HG03439 (cell line): ENCODE data around the gene ANO10.
"Not testable (repeated sequence)": the region's sequence is repeated elsewhere in the genome, so short reads cannot be mapped to it uniquely, and the experiment has no call there.

Experiments used
- ATAC-seq: cut with Tn5 transposase; IDR thresholded peaks from one replicate; pipeline ENCODE4 v1.9.1; 2021; ENCODE audit warnings: mild to moderate bottlenecking, moderate library complexity; ENCODE audit not compliant: unreplicated experiment

ANO10 gene

DNA sequence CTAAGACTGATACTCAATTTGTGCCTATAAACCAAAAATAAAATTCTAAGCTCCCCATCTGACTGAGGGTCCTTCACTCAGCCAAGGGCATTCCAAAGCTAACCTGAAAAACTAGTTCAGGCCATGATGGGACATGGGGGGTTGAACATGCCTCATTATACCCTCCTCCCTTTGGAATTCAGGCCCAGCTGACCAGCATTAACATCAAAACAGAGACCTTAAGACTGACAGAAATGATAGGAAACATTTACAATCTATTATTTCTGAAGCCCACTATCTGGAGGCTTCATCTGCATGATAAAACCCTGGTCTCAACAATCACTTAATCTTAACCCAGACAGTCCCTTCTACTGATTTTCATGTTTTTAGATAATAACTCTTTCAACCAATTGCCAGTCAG is 140.4 kb downstream of the ANO10 start:
- ATAC-seq, result no peak

DNA sequence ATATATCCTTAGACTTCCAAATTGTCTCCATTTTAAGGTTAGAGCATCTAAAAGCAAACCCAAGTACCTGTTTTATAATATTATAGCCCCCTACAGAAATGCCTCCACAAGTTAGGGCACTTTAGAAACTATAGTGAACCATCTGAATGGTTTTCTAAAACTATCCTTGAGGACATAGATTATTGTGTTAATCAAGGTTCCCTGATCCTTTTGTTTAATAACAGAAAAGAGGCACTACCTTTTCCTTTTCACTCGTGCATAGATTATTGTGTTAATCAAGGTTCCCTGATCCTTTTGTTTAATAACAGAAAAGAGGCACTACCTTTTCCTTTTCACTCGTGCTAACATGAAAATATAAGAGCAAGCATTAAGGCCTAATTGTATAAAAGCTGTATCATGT is 143.0 kb downstream of the ANO10 start:
- ATAC-seq, result not testable (repeated sequence)

DNA sequence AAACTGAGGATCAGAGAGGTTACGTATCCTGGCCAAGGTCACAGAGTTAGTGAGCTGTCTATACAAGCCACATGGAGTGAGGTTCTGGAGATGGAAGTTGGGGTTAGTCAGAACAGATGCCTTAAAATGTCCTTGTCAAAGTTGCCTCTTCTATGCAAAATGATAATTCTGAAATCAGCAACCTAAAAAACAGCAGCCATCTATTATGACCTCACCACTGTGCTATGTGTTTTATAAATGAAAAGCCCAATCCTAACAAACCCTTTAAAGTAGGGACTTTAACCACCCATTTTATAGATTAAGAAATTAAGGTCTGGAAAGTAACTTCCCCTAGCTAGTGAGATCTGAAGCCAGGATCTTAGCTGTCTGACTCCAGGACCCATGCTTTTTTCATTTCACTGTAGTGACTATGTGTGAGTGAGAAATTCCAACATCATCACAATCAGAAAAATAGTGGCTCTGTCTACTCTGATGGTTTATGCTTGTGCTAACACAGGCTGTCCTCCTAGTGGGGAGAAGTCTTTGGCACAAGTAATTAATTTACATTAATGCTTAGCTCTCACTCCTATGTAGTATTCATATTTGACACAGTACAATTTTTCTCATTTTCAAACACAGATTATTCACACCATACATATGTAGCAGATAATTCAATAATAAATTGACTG is 143.6 kb downstream of the ANO10 start:
- ATAC-seq, result no peak

DNA sequence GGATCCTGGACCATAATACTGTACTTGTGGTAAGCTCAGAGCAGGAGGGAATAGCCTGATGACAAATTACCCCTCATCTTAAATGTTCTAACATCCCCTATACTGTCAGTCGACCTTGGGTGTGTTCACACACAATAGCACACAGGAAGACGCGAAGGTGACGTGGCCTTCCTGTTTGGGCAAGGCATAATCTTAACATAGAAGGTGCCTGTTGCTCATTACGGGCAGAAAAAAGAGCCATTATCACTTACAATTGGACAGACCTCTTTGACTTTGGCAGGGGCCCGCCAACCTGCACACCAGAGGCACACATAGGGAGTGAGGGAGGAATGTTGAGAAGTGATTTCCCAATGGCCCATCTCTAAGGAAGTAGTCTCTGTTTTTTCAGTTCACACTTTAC is 144.2 kb downstream of the ANO10 start:
- ATAC-seq, result no peak

DNA sequence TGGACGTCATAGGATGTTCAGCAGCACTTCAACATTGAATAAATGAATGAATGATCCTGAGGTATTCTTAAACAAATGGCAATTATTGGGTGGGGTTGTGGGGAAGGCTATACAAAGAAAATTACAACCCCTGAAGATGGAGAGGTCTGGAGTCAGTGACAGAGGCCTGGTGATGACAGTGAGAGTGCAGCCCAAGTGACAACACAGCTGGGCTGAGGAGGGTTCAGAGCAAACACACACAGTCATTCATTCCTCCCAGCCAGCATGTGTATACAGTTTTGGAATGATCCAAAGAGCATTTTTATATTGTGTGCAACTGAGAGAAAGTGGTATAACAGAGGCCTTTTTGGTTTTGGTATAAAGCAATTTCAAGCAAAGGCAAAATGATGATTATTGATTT is 148.1 kb downstream of the ANO10 start:
- ATAC-seq, result no peak

DNA sequence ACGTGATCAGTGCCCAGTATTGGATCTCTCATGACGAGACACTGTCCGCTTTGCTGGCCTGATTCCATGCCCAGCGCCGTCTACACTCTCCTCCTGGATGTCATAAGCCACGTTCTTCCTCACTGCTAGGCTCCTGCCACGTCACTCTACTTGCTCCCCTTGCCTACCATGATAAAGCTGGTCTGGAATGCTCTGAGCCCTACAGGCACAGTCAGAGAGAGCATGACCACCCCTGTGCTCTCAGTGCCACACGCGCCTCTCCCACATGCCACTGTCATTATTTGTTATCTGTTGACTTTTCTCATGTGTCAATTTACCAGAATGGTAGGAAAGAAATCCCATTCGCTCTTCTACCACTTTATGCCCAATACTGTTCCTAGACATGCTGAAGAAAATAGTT is 148.6 kb downstream of the ANO10 start:
- no peak for ATAC-seq

DNA sequence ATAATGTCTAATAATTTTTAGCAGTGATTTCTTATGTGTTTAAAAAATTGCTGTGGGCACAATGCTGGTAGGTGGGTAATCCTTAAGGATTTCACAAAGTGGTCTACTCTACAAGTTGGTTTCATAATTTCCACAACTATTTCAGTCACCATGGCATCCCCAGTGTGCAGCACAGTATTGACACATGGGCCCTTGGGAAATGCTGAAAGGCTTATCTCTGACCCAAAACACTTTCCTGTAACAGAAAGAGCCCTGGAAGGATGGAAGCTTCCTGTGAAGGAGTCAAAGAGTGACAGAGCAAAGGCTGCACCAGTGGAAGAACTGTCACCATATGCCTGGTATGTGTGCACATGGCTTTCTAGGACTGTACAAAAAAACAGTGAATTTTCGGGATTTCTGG is 153.7 kb downstream of the ANO10 start:
- ATAC-seq, result no peak

DNA sequence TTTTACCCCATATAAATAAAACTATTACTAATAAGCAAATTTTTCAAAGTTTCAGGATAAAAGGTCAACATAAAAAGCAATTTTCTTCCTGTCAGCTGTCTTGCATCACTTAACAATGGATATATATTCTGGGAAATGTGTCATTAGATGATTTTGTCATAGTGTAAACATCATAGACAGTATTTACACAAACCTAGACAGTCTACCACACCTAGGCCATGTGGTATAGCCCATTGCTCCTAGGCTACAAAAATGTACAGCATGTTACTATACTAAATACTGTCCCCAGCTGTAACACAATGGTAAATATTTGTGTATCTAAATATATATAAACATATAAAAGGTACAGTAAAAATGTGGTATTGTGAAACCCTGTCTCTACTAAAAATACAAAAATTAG is 156.7 kb downstream of the ANO10 start:
- no peak for ATAC-seq

DNA sequence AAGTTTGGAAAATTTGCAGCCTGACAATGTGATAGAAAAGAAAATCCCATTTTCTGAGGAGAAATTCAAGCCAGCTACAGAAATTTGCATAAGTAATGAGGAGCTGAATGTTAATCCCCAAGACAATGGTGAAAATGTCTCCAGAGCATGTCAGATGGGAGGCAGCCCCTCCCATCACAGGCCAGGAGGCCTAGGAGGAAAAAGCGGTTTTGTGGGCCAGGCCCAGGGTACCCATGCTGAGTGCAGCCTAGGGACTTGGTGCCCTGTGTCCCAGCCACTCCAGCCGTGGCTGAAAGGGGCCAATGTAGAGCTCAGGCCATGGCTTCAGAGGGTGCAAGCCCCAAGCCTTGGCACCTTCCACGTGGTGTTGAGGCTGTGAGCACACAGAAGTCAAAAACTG is 159.2 kb downstream of the ANO10 start:
- ATAC-seq, result not testable (repeated sequence)

DNA sequence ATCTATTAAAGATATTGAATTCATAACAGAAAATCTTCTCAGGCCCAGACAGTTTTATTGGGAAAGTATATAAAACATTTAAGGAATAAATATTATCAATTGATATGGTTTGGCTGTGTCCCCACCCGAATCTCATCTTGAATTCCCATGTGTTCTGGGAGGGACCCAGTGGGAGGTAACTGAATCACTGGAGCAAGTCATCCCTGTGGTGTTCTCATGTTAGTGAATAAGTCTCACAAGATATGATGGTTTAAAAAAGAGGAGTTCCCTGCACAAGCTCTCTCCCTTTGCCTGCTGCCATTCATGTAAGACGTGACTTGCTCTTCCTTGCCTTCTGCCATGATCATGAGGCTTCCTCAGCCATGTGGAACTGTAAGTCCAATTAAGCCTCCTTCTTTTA is 160.5 kb downstream of the ANO10 start:
- no peak for ATAC-seq

DNA sequence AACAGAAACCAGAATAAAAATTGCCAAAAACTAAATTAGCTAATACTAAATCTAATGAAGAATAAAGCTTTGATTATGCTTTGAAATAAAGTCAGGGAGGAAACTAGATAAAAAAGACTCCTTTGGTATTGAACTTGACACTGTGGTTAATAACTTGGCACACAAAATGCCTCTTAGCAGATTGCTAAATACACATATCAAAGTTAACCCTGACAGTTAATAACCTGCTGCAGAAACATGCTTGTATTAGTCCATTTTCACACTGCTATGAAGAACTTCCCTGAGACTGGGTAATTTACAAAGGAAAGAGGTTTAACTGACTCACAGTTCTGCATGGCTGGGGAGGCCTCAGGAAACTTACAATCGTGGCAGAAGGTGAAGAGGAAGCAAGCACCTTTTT is 164.8 kb downstream of the ANO10 start:
- not testable (repeated sequence) for ATAC-seq

DNA sequence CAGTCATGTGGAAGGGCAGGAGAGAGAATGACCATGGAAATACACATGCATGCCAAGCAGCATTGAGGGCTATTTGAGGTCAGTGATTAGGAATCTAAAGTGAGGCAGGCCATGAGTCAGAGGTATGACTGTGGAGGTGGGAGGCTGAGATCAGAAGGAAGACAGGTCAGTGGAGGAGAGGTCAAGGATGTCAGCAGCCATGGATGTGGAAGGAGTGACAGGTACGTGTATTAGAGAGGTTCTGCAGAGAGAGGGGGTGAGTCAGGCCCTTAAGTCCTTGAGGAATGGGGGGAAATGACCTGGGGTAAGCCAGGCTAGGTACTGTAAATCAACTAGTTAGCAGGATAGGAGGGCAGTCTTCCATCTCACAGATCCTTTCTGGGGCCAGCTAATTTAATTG is 166.6 kb downstream of the ANO10 start:
- ATAC-seq, result no peak

DNA sequence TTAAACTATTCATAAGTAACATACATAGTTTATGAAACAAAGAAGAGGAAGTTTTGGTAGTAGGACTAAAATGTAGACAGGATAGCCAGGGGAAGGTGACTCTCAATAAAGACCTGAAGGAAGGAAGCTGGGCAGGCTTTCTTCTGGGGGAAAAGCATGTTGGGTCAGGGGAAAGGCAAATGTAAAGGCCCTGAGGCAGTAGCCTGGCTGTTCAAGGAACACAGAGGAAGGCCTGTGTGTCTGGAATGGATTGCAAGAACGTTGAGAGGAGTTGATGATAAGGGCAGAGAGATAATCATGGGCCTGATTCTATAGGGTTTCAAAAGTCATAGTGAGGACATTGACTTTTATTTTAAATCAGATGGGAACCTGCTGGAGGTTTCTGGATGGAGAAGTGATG is 167.8 kb downstream of the ANO10 start:
- no peak for ATAC-seq

DNA sequence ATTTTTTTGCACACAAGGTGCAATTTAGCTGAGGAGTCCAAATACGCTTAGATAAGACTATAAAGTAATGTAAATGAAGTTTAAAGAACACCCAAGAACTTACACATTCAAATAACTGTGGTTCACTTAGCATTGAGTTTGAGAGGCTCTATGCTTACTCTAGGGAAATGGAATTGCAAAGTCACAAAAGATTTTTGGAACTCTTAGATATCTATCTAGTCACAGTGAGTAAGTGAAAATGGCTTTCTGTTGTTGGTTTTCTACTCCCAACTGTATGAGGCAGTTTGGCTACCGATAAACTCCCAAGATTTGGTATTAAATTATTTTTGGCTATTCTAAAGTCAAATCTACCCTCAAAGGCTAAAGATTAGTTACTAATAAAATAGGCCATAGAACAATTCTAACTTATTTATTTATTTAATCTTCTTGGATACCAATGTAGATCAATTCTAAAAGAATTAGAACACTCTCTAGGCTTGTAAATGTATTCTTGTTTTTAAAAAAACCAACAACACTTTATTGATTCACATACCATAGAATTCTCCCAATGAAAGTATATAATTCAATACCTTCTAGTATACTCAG is 170.0 kb downstream of the ANO10 start:
- ATAC-seq, result no peak

DNA sequence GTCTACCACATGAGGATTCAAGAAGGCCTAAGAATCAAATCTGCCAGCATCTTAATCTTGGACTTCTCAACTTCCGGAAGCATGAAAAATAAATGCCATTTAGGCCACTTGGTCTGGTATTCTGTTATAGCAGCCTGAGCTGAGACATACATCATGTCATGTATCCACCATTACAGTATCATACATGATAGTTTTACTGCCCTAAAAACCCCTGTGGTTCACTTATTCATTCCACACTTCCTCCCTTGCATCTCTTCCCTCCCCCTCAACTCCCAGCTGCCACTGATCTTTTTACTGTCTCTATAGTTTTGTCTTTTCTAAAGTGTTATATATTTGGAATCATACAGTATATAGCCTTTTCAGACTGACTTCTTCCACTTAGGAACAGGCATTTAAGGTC is 173.7 kb downstream of the ANO10 start:
- no peak for ATAC-seq

DNA sequence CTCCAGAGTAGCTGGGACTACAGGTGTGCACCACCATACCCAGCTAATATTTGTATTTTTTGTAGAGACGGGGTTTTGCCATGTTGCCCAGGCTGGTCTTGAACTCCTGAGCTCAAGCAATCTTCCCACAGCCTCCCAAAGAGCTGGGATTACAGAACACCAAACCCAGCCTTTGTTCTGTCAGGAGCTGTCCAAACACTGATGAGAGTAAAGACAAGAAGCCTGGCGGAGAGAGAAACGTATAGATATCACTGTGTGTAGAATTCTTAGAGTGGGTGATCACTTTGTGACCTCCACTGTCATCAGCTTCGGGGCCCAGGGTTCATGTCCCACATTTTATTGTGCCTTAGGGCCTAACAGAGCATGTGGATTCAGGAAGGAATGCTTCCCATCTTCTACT is 176.0 kb downstream of the ANO10 start:
- no peak for ATAC-seq

DNA sequence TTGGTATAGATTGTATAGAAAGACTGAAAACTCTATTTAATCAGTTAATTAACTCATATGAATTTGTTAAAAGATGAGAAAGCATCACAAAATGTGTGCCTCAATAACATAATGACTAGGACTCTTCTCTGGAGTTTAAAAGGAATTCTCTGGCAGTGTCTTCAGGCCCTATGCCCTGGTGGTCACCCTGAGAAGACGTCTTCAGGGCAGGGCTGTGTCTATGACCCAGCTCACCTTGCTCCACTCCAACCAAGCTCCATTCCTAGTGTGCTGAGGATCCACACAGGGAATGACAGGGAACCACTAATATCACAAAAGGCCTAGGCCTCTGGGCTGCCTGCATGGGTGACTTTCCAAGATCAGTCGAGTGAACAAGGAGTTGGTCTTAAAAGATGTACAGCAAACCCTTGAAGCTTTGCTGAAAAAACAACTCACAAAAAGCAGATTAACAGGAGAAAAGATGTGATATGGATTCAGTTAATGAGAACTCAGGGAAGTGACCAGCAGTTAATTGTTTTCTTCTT is 178.9 kb downstream of the ANO10 start:
- ATAC-seq, result no peak

DNA sequence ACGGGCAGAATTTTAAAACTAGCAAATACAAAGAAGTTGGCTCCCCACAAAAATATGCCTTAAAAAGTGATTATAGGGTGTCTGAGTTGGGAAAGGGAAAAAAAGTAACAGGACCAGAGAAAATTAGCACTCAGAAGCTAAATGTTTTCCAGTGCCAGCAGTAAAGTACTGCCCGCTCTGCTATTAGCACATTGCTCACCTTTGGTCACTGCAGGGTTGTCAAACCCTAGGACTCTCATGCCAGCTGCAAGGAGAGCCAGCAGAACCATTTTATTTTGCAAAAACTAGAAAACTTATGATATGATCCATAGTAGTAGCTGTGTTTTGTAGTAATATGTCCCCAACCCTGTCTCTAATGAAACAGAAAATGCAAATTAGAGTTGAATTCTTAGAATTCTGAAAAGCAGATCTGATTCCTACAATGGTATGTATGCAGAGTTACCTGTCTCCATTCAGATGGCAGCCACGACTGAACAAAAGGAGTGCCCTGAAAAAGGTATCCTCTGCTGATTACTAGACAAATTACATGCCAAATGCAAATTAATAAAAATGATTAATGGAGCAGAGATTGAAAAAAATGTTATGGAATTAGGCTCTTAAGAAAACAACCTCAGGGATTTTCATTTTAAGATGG is 185.2 kb downstream of the ANO10 start:
- no peak for ATAC-seq

DNA sequence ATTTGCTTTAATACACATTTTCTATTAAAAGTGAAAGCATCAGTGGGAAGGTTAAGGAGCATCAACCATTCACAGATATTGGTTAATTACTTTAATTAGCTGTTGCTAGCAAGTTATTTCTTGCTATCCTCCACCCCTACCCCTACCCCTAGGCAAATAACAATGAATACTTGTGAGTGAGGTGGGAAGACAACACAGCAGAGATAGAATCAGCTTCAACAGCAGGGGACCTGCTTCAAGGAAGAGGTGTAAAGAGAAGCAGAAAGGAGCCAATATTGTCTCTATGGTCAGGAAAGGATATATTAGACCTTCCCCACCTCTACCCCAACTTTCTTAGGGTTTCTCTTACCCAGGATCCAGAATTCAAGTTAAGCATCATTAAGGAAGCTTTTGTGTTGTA is 186.1 kb downstream of the ANO10 start:
- ATAC-seq, result no peak

DNA sequence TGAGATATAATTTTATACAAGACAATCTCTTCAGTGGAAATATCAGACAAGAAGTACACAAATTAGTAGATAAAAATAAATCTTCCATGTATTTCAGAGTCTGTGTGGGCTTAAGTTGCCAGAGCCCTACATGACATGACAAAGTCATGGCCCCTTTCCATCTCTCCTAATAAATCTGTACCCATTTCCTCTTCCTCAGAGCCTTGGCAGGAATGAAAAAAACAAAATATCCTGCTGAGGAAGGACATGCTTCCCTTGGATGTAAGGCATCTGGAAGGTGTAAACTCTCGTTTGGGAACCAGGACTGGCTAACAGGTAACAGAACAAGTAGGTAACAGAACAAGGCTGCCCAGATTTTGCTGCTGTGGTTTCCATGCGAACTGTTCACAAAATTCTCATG is 187.4 kb downstream of the ANO10 start:
- no peak for ATAC-seq

DNA sequence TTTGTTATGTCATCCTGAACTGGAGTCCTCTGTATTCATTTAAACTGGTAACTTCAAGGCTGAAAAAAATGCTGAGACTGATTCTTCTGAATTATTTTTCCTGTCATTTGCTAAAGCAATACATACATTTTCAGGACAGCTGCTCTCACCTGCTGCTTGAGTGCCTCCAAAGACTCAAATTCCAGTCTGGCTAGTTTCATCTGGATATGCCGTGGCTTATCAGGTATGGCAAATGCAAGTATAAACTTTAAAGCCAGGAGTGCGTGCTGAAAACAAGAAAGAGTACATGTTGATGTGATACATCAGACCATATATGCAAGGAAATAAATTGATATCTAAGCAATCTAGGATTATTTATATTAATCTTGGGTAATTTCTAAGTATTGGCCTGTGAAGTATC is 189.3 kb downstream of the ANO10 start:
- ATAC-seq, result no peak

DNA sequence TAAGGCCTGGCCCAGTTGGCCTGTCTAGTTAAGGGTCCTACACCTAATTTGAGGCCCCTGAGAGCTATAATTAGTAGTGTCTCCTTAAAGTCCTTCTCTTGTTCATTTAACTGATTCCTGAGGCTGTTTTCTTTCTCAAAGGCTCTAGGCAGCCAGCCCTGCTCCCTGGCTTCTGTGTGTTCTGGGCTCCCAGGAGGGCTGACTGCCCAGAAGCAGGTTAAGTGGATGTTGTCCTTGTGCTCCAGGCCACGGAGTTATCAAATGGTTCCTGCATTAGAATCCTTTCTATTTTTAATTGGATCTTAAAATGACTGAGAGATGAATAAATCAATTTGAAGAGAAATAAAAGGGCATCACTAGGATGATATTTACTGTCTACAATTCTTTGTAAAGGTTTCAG is 195.4 kb downstream of the ANO10 start:
- ATAC-seq, result no peak
